B cell (primary cell): Measurements from ENCODE around the gene NINL. TPM values are rescaled to one million over a fixed set of nuclear protein-coding genes. Genes with fewer than 3 reads are reported as not detected.

ENCODE experiments used
- ATAC-seq: fragments of 200-7000 bp; cut with Tn5 transposase; one replicate; pipeline ENCODE4 v1.10.0; 2021; ENCODE audit warnings: low read depth, mild to moderate bottlenecking, moderate number of reproducible peaks, moderate library complexity
- CTCF ChIA-PET: fragments of 350-600 bp; sonication (Branson Sonifier 250); formaldehyde crosslinking; loops from one replicate; lab custom pipeline; 2021; ENCODE audit warnings: antibody characterized with exemption, inconsistent platforms; lab: Charles Lee
- POLR2A ChIA-PET: fragments of 350-600 bp; sonication (Branson Sonifier 250); formaldehyde crosslinking; loops from one replicate; lab custom pipeline; 2021; ENCODE audit warnings: antibody characterized with exemption; lab: Charles Lee
- DNase-seq: peaks from one replicate; pipeline ENCODE4 v3.0.0; 2013
- H2AFZ ChIP-seq: 2 replicates; pipeline ENCODE4 v1.6.1; 2012; ENCODE audit warnings: mild to moderate bottlenecking, low read depth, low read length; ENCODE audit not compliant: insufficient read depth, poor library complexity, severe bottlenecking
- H3K27ac ChIP-seq, 2 donors: 1 replicate in 1 of 2; 2 replicates in 1 of 2; pipeline ENCODE4 v1.5.1; 2012 to 2013; ENCODE audit warnings: low read length in 2 of 2, mild to moderate bottlenecking in 2 of 2, moderate library complexity in 1 of 2
- H3K27me3 ChIP-seq, 4 experiments: fragments of 200-600 bp in 1 of 4; sonication (generic) in 1 of 4; replicated peaks in 1 of 4; 1 replicate in 2 of 4; 2 replicates in 2 of 4; pipeline versions ENCODE4 v1.6.1 to v1.7.0; 2013 to 2016; ENCODE audit warnings: low read length in 3 of 4, mild to moderate bottlenecking in 2 of 4, mixed read lengths in 1 of 4, moderate library complexity in 1 of 4; ENCODE audit not compliant: insufficient read depth in 4 of 4, control insufficient read depth in 3 of 4; ENCODE audit errors: control extremely low read depth in 1 of 4
- H3K36me3 ChIP-seq, 2 experiments: replicated peaks in 1 of 2; 1 replicate in 1 of 2; 2 replicates in 1 of 2; pipeline versions ENCODE4 v1.6.1 to v1.7.1; 2013; ENCODE audit warnings: low read length in 1 of 2; ENCODE audit not compliant: insufficient read depth in 2 of 2, control insufficient read depth in 1 of 2; ENCODE audit errors: control extremely low read depth in 1 of 2, extremely low read depth in 1 of 2
- H3K4me1 ChIP-seq, 2 donors: fragments of 200-600 bp in 1 of 2; sonication (generic) in 1 of 2; 1 replicate in 1 of 2; 2 replicates in 1 of 2; pipeline versions ENCODE4 v1.5.1 to v1.6.1; 2013 to 2017; ENCODE audit warnings: low read length in 2 of 2; ENCODE audit not compliant: control insufficient read depth in 2 of 2, insufficient read depth in 2 of 2
- H3K4me2 ChIP-seq: replicated peaks from 2 replicates; pipeline ENCODE3; 2012; ENCODE audit warnings: mild to moderate bottlenecking, low read depth, low read length; ENCODE audit not compliant: poor library complexity, severe bottlenecking
- H3K4me3 ChIP-seq, 5 experiments: fragments of 200-600 bp in 1 of 5; sonication (generic) in 1 of 5; 1 replicate in 3 of 5; 2 replicates in 2 of 5; pipeline versions ENCODE4 v1.5.1 to v1.7.0; 2011 to 2016; ENCODE audit warnings: low read length in 4 of 5, mild to moderate bottlenecking in 4 of 5, low read depth in 2 of 5, control low read depth in 1 of 5, moderate library complexity in 1 of 5; ENCODE audit not compliant: insufficient read depth in 1 of 5; ENCODE audit errors: control extremely low read depth in 1 of 5, extremely low read depth in 1 of 5
- H3K79me2 ChIP-seq: fragments of 200-600 bp; sonication (generic); one replicate; pipeline ENCODE4 v1.6.0; 2016; ENCODE audit warnings: low read length; ENCODE audit not compliant: control insufficient read depth, insufficient read depth
- H3K9ac ChIP-seq: fragments of 200-600 bp; sonication (generic); 2 replicates; pipeline ENCODE4 v1.6.1; 2017; ENCODE audit warnings: mild to moderate bottlenecking, low read length, moderate library complexity
- H3K9me3 ChIP-seq, 3 donors: one replicate each; pipeline versions ENCODE4 v1.6.1 to v1.7.1; 2013; ENCODE audit warnings: low read length in 2 of 3; ENCODE audit not compliant: control insufficient read depth in 2 of 3, insufficient read depth in 1 of 3; ENCODE audit errors: control extremely low read depth in 1 of 3
- H4K20me1 ChIP-seq: 2 replicates; pipeline ENCODE4 v1.6.0; 2012; ENCODE audit warnings: mild to moderate bottlenecking, low read length; ENCODE audit not compliant: insufficient read depth, control insufficient read depth, poor library complexity, severe bottlenecking
- H3K27ac Mint-ChIP-seq: one replicate; pipeline ENCODE4 v1.8.0; 2021; ENCODE audit warnings: mixed read lengths
- H3K27me3 Mint-ChIP-seq: one replicate; pipeline ENCODE4 v1.8.0; 2021; ENCODE audit warnings: mixed read lengths
- H3K4me1 Mint-ChIP-seq: one replicate; pipeline ENCODE4 v1.8.0; 2021; ENCODE audit warnings: mixed read lengths
- H3K4me3 Mint-ChIP-seq: one replicate; pipeline ENCODE4 v1.8.0; 2021; ENCODE audit warnings: mixed read lengths
- H3K9me3 Mint-ChIP-seq: one replicate; pipeline ENCODE4 v1.8.0; 2022; ENCODE audit warnings: mixed read lengths; ENCODE audit not compliant: insufficient read depth
- CTCF ChIP-seq: fragments of 200-600 bp; IDR thresholded peaks from one replicate; pipeline ENCODE4 v1.8.0; 2022; ENCODE audit warnings: antibody characterized with exemption, mild to moderate bottlenecking
- EZH2 ChIP-seq: IDR thresholded peaks from 2 replicates; pipeline ENCODE4 v1.6.1; 2012; ENCODE audit warnings: borderline replicate concordance, low read depth, mild to moderate bottlenecking, moderate library complexity, low read length; ENCODE audit not compliant: insufficient read depth, poor library complexity, severe bottlenecking
- WGBS: methylation state at CpG from one replicate; pipeline ENCODE4 v1.1.5; 2013; ENCODE audit warnings: missing lambda C conversion rate; ENCODE audit not compliant: insufficient coverage; 5-methylcytosine and 5-hydroxymethylcytosine counted together
- intact Hi-C: fragments of 100-400 bp; cut with micrococcal nuclease; formaldehyde crosslinking; loops from one replicate; pipeline ENCODE4 v1.10.0; 2022
- polyA plus RNA-seq: library from polyadenylated mRNA; depleted of rRNA; stranded (reverse); fragments of >200 nt; gene quantifications from 2 replicates; pipeline ENCODE4 v1.2.3, GENCODE V29; 2012
- total RNA-seq, 2 donors: library from RNA; stranded (reverse); fragments of 120-200 nt in 1 of 2; gene quantifications; 1 replicate in 1 of 2; 2 replicates in 1 of 2; pipeline versions ENCODE4 v1.2.3 to v1.2.4, GENCODE V29; 2013 to 2022

The NINL gene
- total and polyA plus RNA-seq, 2 donors (not counting 1 experiment from before 2014, with no cell fraction given), result 1.8 to 5.5 TPM

GRCh38 chr20:25567286-25567685 is 18.0 kb downstream of the NINL start:
- intact Hi-C loops, result no loop called here
- TF ChIP-seq EZH2 (no peak), CTCF (no peak)

GRCh38 chr20:25566821-25567220 is 18.5 kb downstream of the NINL start:
- H3K79me2 ChIP-seq, result no peaks in the 10 kb centered on the region
- ChIA-PET POLR2A (no interaction called here), CTCF (no interaction called here)
- H3K9me3 ChIP-seq, result peaks cover 0 to 3% (median 0%) of the 10 kb centered on the region in 3 donors
- Mint-ChIP-seq H3K27ac (no peak overlapping the region), H3K9me3 (no peaks in the 10 kb centered on the region), H3K4me3 (no peak overlapping the region), H3K27me3 (no peaks in the 10 kb centered on the region), H3K4me1 (no peaks in the 10 kb centered on the region)
- H3K9ac ChIP-seq, result no peak overlapping the region
- H3K4me2 ChIP-seq, result no peak overlapping the region
- ATAC-seq (no peak), DNase-seq (no peak)
- no peaks in the 10 kb centered on the region for H3K4me1 ChIP-seq
- H4K20me1 ChIP-seq, result no peaks in the 10 kb centered on the region
- WGBS, result 100% methylated on average over 1 of the region's 2 CpGs
- intact Hi-C loops, result no loop called here
- H3K27me3 ChIP-seq, result no peaks in the 10 kb centered on the region
- H3K27ac ChIP-seq, result no peak overlapping the region
- no peak overlapping the region for H3K4me3 ChIP-seq
- no peak overlapping the region for H2AFZ ChIP-seq
- no peak for TF ChIP-seq CTCF
- no peak for TF ChIP-seq EZH2
- H3K36me3 ChIP-seq, result no peaks in the 10 kb centered on the region

More at GRCh38 chr20:25567286-25567685, 18.0 kb downstream of the NINL start:
- ChIA-PET POLR2A (no interaction called here), CTCF (no interaction called here)
- WGBS, result no CpG with 5 or more reads among the region's 2 CpGs
- Histone ChIP-seq H3K4me2 (no peak overlapping the region), H3K4me3 (no peak overlapping the region), H3K27me3 (no peaks in the 10 kb centered on the region), H2AFZ (no peak overlapping the region), H3K9ac (no peak overlapping the region), H3K79me2 (no peaks in the 10 kb centered on the region), H4K20me1 (no peaks in the 10 kb centered on the region), H3K27ac (no peak overlapping the region), H3K9me3 (peaks cover 0 to 3% (median 0%) of the 10 kb centered on the region in 3 donors), H3K4me1 (no peaks in the 10 kb centered on the region), H3K36me3 (no peaks in the 10 kb centered on the region)
- no peak for ATAC-seq
- Mint-ChIP-seq H3K4me1 (no peaks in the 10 kb centered on the region), H3K27ac (no peak overlapping the region), H3K27me3 (no peaks in the 10 kb centered on the region), H3K4me3 (no peak overlapping the region), H3K9me3 (no peaks in the 10 kb centered on the region)
- no peak for DNase-seq
